IPS DF 6.9 (cell line): ENCODE measurements around the gene PNPLA8.

Experiments
- DNase-seq: peaks from one replicate; pipeline ENCODE4 v3.0.0-alpha.2; 2013; ENCODE audit warnings: low read depth, low spot score
- H3K27ac ChIP-seq: one replicate; pipeline ENCODE4 v1.5.1; 2013; ENCODE audit warnings: low read length, control low read depth
- H3K27me3 ChIP-seq: 2 replicates; pipeline ENCODE4 v1.6.1; 2013; ENCODE audit warnings: mild to moderate bottlenecking, low read length; ENCODE audit not compliant: control insufficient read depth, insufficient read depth
- H3K36me3 ChIP-seq: 2 replicates; pipeline ENCODE4 v1.6.1; 2013; ENCODE audit warnings: low read length; ENCODE audit not compliant: control insufficient read depth, insufficient read depth
- H3K4me1 ChIP-seq: 2 replicates; pipeline ENCODE4 v1.6.1; 2013; ENCODE audit warnings: low read length; ENCODE audit not compliant: control insufficient read depth, insufficient read depth
- H3K4me3 ChIP-seq: 2 replicates; pipeline ENCODE4 v1.5.1; 2013; ENCODE audit warnings: mild to moderate bottlenecking, low read length
- H3K9me3 ChIP-seq: 2 replicates; pipeline ENCODE4 v1.6.1; 2013; ENCODE audit warnings: low read length, inconsistent platforms; ENCODE audit not compliant: control insufficient read depth, insufficient read depth
- WGBS: extraction: QIAGEN DNeasy Blood & Tissue Kit; methylation state at CpG from one replicate; pipeline ENCODE4 v1.1.7; 2013; ENCODE audit warnings: mixed read lengths, missing lambda C conversion rate; ENCODE audit not compliant: insufficient read length, insufficient coverage; 5-methylcytosine and 5-hydroxymethylcytosine counted together

PNPLA8 gene

DNA sequence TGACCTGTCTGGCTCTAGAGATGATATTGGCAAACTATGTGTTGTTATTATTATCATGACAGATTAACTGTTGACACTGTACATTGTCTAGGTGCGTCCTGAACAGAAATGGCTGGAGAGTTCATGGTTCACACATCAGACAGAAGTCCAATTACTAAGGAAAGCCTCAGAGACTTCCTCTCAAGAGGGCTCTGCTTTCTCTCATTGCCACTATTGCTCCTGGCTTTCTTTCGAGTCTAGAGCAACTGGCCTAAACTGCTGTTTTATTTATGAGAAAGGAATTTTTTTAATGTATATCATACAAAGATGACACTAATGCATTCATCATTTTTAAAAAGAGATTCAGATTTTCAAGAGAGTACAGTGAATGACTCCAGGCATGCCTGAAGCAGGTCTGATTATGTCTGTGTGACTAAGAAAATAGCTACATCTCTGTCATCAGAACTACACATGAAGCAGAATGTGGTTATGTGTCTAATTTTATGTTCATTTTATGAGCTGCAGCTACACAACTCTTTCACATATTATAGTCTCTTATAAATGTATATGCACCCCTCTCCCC, 100.1 kb downstream of the PNPLA8 start:
- H3K27me3 ChIP-seq, result no peaks in the 10 kb centered on the region
- no peak overlapping the region for H3K4me3 ChIP-seq
- H3K36me3 ChIP-seq, result no peaks in the 10 kb centered on the region
- H3K4me1 ChIP-seq, result no peaks in the 10 kb centered on the region
- no peak for DNase-seq
- no CpG with 5 or more reads among the region's 2 CpGs for WGBS
- H3K27ac ChIP-seq, result no peak overlapping the region
- H3K9me3 ChIP-seq, result no peaks in the 10 kb centered on the region

DNA sequence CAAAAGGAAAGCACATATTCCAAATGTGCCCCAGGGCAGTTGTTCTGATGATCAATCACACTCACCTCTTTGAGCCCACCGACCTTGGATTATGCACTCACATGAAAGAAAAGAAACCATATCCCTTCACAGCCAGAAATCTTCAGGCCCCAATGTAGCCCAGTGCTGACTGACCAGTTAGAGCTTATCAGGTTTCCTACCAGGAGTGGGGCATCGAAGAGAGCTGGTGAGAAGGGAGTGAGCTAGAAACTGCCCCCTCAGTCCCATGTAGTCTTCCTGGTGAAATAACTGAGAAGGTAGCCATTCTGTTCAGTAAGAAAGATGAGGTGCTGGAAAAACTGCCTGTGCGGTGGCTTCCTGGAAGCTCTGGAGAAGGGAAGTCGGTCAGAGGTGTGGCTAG, 101.9 kb downstream of the PNPLA8 start:
- no peaks in the 10 kb centered on the region for H3K36me3 ChIP-seq
- no peak overlapping the region for H3K4me3 ChIP-seq
- H3K4me1 ChIP-seq, result 0 out of 2 replicates have a peak, but pooled peaks cover 1% of the 10 kb centered on the region
- no CpG with 5 or more reads among the region's 4 CpGs for WGBS
- H3K9me3 ChIP-seq, result no peaks in the 10 kb centered on the region
- no peak for DNase-seq
- no peaks in the 10 kb centered on the region for H3K27me3 ChIP-seq
- H3K27ac ChIP-seq, result no peak overlapping the region

DNA sequence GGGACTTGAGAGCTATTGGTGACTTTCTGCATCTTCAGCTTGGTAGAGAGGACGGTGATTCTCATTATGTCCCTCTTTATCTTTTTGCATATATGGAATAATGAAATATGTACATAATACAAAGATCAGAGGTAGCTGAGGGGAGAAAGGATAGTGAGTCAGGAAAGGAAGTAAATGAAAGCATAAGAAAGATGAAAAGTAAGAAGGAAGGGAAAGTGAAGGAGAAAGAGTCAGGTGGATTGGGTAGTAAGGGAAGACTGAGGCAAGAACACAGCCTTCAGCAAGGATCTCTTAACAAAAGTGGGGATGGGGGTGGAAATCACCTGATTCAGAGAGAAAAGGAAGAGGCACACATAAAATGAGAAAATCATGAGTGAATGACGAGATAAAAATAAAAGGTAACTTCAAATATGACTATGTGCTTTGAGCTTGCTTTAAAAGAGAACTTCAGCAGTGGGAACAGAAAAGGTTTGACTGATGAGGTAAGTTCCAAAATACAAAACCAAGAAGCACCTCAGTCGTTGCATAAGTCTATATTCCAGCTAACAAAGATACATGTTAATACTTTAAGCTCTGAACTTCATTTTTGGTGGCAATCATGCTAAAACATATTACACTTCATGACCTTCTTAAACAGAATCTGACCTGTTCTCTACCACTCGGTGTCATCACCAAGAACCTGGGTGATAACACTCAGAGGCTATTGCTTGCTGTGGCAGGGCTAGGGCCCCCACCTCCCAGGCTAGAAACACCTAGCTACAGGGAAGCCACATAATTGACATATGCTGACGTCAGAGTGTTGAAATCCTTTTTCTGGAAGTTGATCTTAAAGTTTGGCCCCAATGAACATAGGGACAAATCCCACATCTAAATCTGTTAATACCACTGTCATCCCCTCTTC, 102.6 kb downstream of the PNPLA8 start:
- no CpG with 5 or more reads among the region's 5 CpGs for WGBS
- no peaks in the 10 kb centered on the region for H3K36me3 ChIP-seq
- H3K4me3 ChIP-seq, result no peak overlapping the region
- no peaks in the 10 kb centered on the region for H3K27me3 ChIP-seq
- no peak for DNase-seq
- no peak overlapping the region for H3K27ac ChIP-seq
- H3K9me3 ChIP-seq, result no peaks in the 10 kb centered on the region
- 0 out of 2 replicates have a peak, but pooled peaks cover 1% of the 10 kb centered on the region for H3K4me1 ChIP-seq

DNA sequence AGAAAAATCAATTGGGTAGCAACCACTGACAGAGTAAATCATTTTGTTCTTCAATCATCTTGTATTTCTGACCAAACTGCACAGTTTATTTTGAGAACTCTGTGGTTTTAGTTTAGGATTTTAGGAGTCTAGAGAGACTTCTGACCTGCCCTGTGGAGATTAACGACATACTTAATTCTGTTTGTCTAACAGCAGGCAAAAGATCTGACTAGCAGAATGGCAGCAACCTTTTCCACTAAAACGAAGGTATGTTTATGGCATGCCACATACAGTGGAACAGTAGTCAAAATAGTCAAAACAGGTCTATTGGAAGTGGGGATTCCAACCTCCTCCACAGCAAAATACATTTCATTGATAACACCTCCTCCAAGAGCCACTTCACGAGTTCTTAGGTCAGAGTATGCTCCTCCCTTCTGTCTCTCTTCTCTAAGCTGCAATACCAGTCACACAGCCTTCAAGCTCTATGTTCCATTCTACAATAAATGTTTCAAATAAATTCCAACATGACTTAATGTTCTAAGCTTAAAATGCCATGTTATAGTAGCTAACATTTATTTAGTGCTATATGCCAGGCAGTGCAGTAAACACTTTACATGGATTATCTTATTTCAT, 104.1 kb downstream of the PNPLA8 start:
- H3K4me3 ChIP-seq, result no peak overlapping the region
- no peaks in the 10 kb centered on the region for H3K9me3 ChIP-seq
- H3K27me3 ChIP-seq, result no peaks in the 10 kb centered on the region
- 0 out of 2 replicates have a peak, but pooled peaks cover 1% of the 10 kb centered on the region for H3K4me1 ChIP-seq
- no CpG with 5 or more reads among the region's 3 CpGs for WGBS
- no peak overlapping the region for H3K27ac ChIP-seq
- DNase-seq, result no peak
- no peaks in the 10 kb centered on the region for H3K36me3 ChIP-seq
